Mononuclear cell (primary cell): ENCODE results near the gene ERAS. TPM values are rescaled to one million over a fixed set of nuclear protein-coding genes. Genes with fewer than 3 reads are reported as not detected.

ENCODE experiments used
- H3K27me3 ChIP-seq: 2 replicates; pipeline ENCODE4 v1.6.0; 2011; ENCODE audit warnings: low read length, control low read depth; ENCODE audit not compliant: insufficient read depth
- H3K4me1 ChIP-seq: 2 replicates; pipeline ENCODE4 v1.5.1; 2011; ENCODE audit warnings: mild to moderate bottlenecking, low read length, control low read depth; ENCODE audit not compliant: insufficient read depth
- H3K4me3 ChIP-seq: 2 replicates; pipeline ENCODE4 v1.5.1; 2011; ENCODE audit warnings: mild to moderate bottlenecking, low read length, moderate library complexity
- H3K9me3 ChIP-seq: 2 replicates; pipeline ENCODE4 v1.5.1; 2011; ENCODE audit warnings: low read depth, mild to moderate bottlenecking, control low read depth, low read length
- total RNA-seq: library from RNA; depleted of rRNA; stranded (reverse); fragments of >200 nt; gene quantifications from one replicate; pipeline ENCODE4 v1.2.3, GENCODE V29; 2012

Gene ERAS
- not detected for total RNA-seq

GRCh38 chrX:48826135-48826875 lies at the start of gene ERAS:
TSS of gene ERAS (plus strand) at chrX:48826513. CDS start at chrX:48829124, 2,611 bp downstream.
- H3K27me3 ChIP-seq, result peaks cover 3% of the 10 kb centered on the region
- H3K4me1 ChIP-seq, result no peaks in the 10 kb centered on the region
- no peaks in the 10 kb centered on the region for H3K9me3 ChIP-seq
- no peak within 1 kb of the TSS for H3K4me3 ChIP-seq

GRCh38 chrX:48776818-48777439 lies 49.4 kb upstream of the ERAS start:
- H3K4me1 ChIP-seq, result no peaks in the 10 kb centered on the region
- no peak overlapping the region for H3K4me3 ChIP-seq
- H3K9me3 ChIP-seq, result no peaks in the 10 kb centered on the region
- no peaks in the 10 kb centered on the region for H3K27me3 ChIP-seq

- Histone ChIP-seq H3K27me3 (no peaks in the 10 kb centered on the region), H3K9me3 (no peaks in the 10 kb centered on the region), H3K4me3 (no peak overlapping the region), H3K4me1 (no peaks in the 10 kb centered on the region)
Measured at GRCh38 chrX:48779399-48779798, 46.9 kb upstream of the ERAS start.

- no peaks in the 10 kb centered on the region for H3K9me3 ChIP-seq
- no peaks in the 10 kb centered on the region for H3K4me1 ChIP-seq
- no peak overlapping the region for H3K4me3 ChIP-seq
- H3K27me3 ChIP-seq, result no peaks in the 10 kb centered on the region
Measured at GRCh38 chrX:48781705-48782104, 44.6 kb upstream of the ERAS start.

- H3K4me1 ChIP-seq, result no peaks in the 10 kb centered on the region
- no peak overlapping the region for H3K4me3 ChIP-seq
- H3K9me3 ChIP-seq, result no peaks in the 10 kb centered on the region
- H3K27me3 ChIP-seq, result no peaks in the 10 kb centered on the region
Measured at GRCh38 chrX:48782216-48782615, 44.1 kb upstream of the ERAS start.

- no peaks in the 10 kb centered on the region for H3K27me3 ChIP-seq
- no peak overlapping the region for H3K4me3 ChIP-seq
- H3K4me1 ChIP-seq, result no peaks in the 10 kb centered on the region
Measured at GRCh38 chrX:48782795-48783194, 43.5 kb upstream of the ERAS start.

GRCh38 chrX:48784726-48785125 lies 41.6 kb upstream of the ERAS start:
- H3K9me3 ChIP-seq, result no peaks in the 10 kb centered on the region
- H3K4me1 ChIP-seq, result no peaks in the 10 kb centered on the region
- H3K4me3 ChIP-seq, result no peak overlapping the region
- H3K27me3 ChIP-seq, result no peaks in the 10 kb centered on the region

More at GRCh38 chrX:48782795-48783194, 43.5 kb upstream of the ERAS start:
- H3K9me3 ChIP-seq, result no peaks in the 10 kb centered on the region

- no peaks in the 10 kb centered on the region for H3K27me3 ChIP-seq
- H3K9me3 ChIP-seq, result no peaks in the 10 kb centered on the region
- no peak overlapping the region for H3K4me3 ChIP-seq
- no peaks in the 10 kb centered on the region for H3K4me1 ChIP-seq
Measured at GRCh38 chrX:48785186-48785539, 41.1 kb upstream of the ERAS start.

- no peak overlapping the region for H3K4me3 ChIP-seq
- no peaks in the 10 kb centered on the region for H3K9me3 ChIP-seq
- no peaks in the 10 kb centered on the region for H3K4me1 ChIP-seq
- H3K27me3 ChIP-seq, result no peaks in the 10 kb centered on the region
Measured at GRCh38 chrX:48785540-48786214, 40.6 kb upstream of the ERAS start.

GRCh38 chrX:48786341-48786800 lies 39.9 kb upstream of the ERAS start, which contains the start of gene GATA1:
TSS of gene GATA1 (plus strand) at chrX:48786590. CDS start at chrX:48791110, 4,520 bp downstream.
- H3K9me3 ChIP-seq, result no peaks in the 10 kb centered on the region
- H3K27me3 ChIP-seq, result no peaks in the 10 kb centered on the region
- no peak within 1 kb of the TSS for H3K4me3 ChIP-seq
- H3K4me1 ChIP-seq, result no peaks in the 10 kb centered on the region

GRCh38 chrX:48786825-48787504 lies 39.3 kb upstream of the ERAS start:
- no peaks in the 10 kb centered on the region for H3K9me3 ChIP-seq
- H3K4me3 ChIP-seq, result no peak overlapping the region
- no peaks in the 10 kb centered on the region for H3K4me1 ChIP-seq
- H3K27me3 ChIP-seq, result no peaks in the 10 kb centered on the region

GRCh38 chrX:48787505-48788443 lies 38.5 kb upstream of the ERAS start:
- H3K27me3 ChIP-seq, result no peaks in the 10 kb centered on the region
- no peaks in the 10 kb centered on the region for H3K9me3 ChIP-seq
- no peaks in the 10 kb centered on the region for H3K4me1 ChIP-seq
- no peak overlapping the region for H3K4me3 ChIP-seq

GRCh38 chrX:48789366-48790220 lies 36.7 kb upstream of the ERAS start:
- H3K9me3 ChIP-seq, result no peaks in the 10 kb centered on the region
- no peak overlapping the region for H3K4me3 ChIP-seq
- H3K27me3 ChIP-seq, result no peaks in the 10 kb centered on the region
- no peaks in the 10 kb centered on the region for H3K4me1 ChIP-seq
